Stimulated activated CD8-positive, alpha-beta memory T cell treated with anti-CD3 and anti-CD28 coated beads, Interleukin-7, amount 100 ng/mL, for 48 hours (primary cell): ENCODE measurements around the gene TENT5C.

Experiments used
- DNase-seq, 2 donors: peaks; one replicate each; pipeline ENCODE4 v3.0.0-alpha.2; 2020; ENCODE audit warnings: low read depth in 1 of 2; ENCODE audit errors: extremely low read depth in 1 of 2

TENT5C gene

GRCh38 chr1:117671781-117672501 is 66.1 kb downstream of the TENT5C start:
- DNase-seq, result no peak

- DNase-seq, result no peak
These were observed 66.9 kb downstream of the TENT5C start for GRCh38 chr1:117672756-117673155.

- no peak for DNase-seq
These were observed 67.6 kb downstream of the TENT5C start for GRCh38 chr1:117673405-117673804.

GRCh38 chr1:117674521-117675400 is 68.9 kb downstream of the TENT5C start:
- DNase-seq, result no peak

GRCh38 chr1:117675907-117676430 is 70.1 kb downstream of the TENT5C start:
- no peak for DNase-seq

GRCh38 chr1:117676615-117677130 is 70.8 kb downstream of the TENT5C start:
- DNase-seq, result no peak
